SH-SY5Y (cell line): ENCODE measurements around the gene SLC22A4.

Experiments
- GATA2 ChIP-seq: IDR thresholded peaks from 2 replicates; pipeline ENCODE4 v1.6.1; 2011; ENCODE audit warnings: mild to moderate bottlenecking, low read depth, low read length
- GATA3 ChIP-seq: IDR thresholded peaks from 2 replicates; pipeline ENCODE4 v1.6.1; 2011; ENCODE audit warnings: low read depth, mild to moderate bottlenecking, low read length, moderate library complexity

- no peak; the same call in 1 of the 2 replicates for TF ChIP-seq GATA2
- peak; percentile 33; the same call in 1 of the 2 replicates for TF ChIP-seq GATA3
Observed at GRCh38 chr5:132309679-132310078, 15.5 kb downstream of the SLC22A4 start.
